GM18517 (cell line): Measurements from ENCODE around the gene CREBBP.

Experiments
- ATAC-seq: cut with Tn5 transposase; IDR thresholded peaks from one replicate; pipeline ENCODE4 v1.9.1; 2021; ENCODE audit warnings: mild to moderate bottlenecking, moderate library complexity; ENCODE audit not compliant: unreplicated experiment

The CREBBP gene

DNA sequence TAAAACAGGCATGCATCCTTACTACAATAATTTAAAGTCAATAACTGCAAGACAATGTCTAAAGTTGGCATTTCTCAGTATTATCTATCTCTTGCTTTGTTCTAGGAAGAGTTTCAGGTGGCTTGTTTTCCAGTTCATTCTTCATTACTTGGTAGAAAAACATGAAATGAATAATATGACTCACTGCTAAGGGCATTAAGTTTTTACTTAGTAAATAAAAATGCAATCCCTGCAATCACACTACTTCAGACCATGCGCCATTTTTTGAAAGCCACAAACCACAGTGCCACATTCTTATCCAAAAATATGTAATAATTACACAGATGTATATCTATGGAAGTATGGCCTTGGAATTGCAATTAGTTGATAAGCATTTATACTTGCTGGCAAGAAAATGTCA, 55.4 kb downstream of the CREBBP start:
- no peak for ATAC-seq

DNA sequence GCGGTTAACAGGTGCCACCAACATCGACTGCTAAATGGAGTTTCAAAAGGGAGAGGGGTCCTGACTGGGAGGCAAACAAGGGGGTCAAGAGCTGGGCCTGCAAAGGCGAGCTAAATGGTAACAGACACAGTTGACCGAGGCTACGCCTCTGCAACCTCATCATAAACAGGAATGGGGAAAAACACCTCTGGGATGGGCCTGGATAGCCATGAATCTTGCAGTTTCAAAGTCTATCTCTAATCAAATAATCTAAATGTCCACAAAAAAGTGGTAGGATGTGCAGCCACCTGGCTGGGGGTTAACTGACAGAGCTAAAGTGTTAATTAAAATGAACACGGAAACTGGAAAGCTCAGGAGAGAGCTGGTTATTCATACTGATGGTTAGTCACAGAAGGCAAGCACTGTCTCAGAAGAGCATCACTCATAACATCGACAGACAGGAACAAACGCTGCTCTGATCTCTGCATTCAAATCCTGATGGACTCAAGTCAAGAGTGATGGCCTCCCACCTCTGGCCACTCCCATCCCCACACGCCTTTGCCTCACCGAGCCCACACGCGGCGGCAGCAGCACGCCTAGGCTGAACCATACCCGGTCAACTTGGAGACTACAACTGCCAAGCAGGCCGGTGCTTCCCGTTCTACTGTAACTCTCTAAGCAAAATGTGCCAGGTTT, 56.3 kb downstream of the CREBBP start:
- ATAC-seq, result no peak

DNA sequence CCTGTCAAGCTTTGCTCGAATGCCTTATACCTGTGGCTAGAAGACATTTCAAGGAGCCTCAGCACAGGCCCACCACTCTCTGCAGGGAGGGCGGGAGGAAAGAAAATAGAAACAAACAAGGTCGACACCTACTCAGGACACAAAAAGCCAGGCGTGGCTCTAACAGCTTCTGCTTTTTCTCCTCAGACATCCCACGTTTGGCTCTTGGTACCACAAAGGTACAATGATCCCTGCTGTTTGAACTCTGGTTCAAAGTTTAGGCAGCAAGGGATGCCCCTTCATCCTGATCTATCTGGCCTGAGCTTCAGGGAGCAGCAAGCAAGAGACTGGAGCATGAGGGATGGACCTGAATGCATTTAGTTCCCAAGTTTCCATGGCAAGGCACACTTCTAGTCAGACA, 57.1 kb downstream of the CREBBP start:
- ATAC-seq, result no peak

DNA sequence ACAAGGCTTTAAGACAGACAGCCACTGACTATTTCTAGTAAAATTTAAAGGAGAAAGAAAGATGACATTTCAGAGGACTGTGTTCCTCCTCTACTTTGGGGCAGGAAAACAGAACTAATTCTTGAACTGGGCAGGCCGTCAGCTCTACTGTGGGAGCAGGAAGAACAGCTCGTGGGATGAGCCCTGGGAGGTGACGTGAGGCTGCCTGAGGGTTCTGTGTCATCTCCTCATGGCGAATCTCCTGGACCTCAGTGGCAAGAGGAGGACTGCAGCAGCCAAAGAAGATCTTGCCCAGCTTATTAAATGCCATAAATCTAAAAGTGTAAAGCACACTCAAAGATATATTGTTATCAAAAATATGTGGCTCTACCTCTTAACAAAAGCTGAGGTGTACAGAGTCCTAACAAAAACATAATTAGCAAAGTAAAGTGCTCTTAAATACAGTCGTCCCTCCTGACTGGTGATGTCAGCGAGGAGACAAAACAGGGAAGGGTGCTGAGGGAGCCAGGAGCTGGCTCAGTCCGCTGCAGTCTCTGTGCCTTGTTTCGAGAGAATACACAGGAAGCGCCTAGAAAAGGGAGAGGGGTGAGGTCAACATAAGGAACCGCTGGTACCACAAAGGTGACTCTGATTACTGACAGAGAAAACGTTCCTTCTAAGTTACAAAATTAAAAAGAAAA, 58.0 kb downstream of the CREBBP start:
- no peak for ATAC-seq

DNA sequence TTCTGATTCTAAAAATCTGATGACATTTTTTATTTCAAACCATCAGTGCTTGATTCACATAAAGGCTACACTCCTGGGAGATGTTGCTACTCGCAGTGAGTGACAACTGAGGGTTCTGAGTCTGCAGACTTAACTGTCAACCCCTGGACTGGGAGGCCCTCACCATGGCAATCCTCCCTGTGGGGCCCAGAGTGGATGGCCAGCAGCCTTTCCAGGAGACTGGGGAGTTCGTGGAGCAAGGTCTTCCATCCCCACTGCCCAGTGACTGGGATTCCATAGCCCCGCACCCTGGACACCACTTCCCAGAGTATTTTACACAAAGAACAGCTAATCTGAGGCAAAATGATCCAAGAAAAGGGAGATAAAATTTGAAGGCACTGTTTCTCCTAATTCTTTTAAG, 59.3 kb downstream of the CREBBP start:
- no peak for ATAC-seq

DNA sequence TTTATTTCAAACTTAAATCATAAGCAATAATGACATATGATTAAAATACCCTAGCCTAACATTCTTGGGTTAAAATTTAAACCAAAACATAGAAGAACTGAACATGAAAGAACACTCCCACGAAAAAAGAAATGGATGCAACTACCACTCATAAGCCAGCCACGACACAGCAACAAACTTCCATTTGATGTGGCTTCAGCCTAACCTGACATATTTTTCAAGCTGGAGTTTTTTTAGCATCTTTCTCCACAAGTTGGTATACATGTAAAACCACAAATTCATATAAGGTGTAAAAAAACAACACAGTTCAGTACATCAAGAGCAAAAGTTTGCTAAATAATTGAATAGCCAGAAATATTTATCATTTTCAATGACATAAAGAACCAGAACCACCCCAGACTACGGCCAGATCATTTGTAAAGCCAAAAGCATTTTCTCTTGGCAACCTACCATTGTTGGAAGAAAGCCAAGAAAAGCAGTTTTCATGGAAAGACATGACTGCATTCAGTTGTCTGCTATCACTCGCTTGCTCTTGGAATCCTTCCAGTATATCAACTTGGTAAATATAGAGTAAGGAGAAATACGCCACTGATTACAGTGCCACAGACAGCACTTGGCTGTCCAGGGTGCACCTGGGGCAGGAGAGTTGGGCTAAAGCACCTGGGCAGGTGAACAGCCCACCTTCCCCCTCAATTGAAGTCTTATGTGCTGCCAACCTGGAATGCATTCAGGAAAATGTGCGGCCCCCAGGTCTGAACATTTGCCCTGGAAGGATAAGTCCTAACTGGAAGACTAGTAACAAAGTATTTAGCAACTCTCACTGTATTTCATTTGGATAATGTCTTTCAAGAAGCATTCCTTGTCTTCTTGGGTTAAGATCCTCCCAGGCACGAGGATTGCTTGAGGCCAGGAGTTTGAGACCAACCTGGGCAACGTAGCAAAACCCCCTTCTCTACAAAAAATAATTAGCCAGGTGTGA, 60.5 kb downstream of the CREBBP start:
- ATAC-seq, result no peak

DNA sequence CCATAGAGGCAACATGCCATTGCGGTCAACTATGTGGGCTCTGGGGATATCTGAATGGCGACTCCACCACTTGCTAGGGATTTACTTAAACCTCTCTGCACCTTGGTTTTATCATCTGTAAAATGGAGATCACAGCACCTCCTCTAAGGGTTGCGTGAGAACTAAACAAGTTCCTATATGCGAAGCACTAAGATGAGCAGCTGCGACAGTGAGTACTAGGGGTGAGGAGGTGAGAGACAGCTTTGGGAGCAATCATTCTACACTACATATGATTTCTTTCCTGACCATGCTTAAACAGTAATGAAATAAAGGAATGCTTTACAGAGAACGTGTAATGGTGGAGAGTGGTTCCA, 61.4 kb downstream of the CREBBP start:
- no peak for ATAC-seq

DNA sequence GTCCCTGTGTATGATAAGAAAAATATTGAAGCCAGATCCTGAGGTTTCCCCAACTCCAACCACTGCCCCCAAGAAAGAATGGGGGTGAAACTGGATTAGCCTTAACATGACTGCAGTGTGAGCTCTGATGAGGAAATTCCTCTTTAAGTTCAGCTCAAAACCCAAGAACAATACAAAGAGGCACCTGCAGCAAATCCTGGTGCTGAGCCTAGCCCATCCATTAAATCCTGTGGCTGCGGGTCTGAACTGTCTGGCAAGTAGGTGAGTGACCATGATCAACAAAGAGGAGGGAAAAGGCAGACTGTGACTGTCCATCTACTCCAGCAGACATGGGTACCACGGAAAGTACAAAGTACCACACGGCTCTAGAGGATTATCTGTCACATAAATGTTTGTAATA, 64.2 kb downstream of the CREBBP start:
- no peak for ATAC-seq

DNA sequence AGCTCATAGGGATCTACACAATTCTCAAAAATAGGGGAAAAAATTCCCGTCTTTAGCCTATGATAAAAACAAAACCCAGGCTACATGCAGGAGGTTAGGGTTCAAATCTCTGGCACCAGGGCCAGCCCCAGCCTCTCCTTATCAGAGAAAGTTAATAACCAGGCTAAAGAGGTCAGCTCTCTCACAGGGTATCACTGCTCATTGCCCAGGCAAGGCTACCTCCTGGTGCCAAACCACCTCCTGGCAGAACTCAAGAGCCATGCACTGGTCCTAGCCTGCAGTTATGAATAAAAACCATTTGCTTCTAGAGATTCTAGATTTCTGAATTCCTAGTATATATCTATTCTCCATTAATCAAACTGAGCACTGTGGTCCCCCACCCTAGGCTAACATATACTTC, 65.8 kb downstream of the CREBBP start:
- ATAC-seq, result no peak

DNA sequence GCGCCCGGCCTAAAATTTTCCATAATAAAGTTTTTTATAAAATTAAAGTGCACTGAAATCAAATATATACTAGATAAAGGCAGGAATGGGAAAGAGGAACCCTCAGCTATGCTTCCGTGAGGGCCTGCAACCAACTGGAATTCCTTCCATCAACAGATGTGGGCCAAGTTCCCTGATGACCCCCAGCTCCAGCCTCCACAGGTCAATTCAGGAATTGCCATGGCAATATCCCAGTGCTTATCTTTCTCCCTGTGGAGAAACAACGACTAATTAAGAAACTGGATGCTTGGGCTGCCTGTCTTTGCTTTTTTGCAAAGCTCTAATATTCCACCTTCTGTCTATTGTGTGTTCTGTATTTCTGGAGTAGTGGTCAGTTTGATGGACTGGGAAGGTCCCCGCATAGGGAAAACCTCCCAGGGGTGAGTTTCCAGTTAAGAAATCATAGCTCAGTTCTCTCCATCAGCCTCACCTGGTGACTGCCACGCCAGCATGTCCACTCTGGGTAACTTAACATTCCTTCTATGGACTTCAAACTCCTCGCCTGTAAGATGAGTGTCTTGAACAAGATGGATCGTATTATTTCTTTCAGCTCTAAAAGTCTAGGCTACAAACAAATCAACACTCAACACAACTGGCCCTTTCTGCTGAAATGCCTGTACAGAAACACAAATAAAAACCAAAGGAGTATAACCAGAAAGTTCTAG, 67.9 kb downstream of the CREBBP start:
- no peak for ATAC-seq

DNA sequence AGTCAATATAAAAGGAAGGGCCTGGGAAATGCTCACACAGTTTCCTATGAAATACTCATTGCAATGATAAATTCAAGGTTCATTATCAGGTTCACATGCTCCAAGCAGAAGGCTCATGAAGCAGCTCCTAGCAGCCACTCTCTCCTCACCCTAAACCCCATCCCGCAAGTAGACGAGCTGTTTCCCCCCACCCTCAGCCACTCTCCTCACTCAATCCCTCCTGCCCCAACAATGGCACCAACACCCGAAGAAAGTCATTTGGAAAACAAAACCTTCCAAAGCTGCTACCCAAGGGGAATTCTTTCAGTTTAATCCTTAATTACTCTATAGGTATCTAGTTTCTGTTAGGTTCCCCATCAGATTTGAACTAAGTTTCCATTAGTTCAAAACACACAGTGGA, 69.7 kb downstream of the CREBBP start:
- no peak for ATAC-seq

DNA sequence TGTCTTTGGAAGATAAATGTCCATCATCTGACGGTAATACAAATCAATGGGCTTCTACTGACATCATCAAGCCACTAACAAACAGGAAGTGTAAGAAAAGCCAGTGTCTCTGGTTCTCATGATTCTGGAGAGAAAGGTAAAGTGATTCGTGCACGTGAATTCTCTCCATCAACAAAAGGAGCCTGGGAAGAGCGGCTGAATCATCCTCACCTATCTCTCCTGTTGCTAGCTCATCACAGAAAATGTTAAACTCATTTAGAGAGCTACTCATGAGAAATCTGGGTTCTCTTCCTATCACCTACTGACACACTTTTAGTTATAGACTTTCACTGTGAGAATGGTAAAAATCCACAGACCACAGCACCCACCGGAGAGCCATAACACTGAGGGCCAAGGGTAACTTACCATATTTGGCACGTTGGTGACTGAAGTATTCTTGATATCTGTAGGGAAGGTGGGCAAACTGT, 70.3 kb downstream of the CREBBP start:
- ATAC-seq, result no peak

DNA sequence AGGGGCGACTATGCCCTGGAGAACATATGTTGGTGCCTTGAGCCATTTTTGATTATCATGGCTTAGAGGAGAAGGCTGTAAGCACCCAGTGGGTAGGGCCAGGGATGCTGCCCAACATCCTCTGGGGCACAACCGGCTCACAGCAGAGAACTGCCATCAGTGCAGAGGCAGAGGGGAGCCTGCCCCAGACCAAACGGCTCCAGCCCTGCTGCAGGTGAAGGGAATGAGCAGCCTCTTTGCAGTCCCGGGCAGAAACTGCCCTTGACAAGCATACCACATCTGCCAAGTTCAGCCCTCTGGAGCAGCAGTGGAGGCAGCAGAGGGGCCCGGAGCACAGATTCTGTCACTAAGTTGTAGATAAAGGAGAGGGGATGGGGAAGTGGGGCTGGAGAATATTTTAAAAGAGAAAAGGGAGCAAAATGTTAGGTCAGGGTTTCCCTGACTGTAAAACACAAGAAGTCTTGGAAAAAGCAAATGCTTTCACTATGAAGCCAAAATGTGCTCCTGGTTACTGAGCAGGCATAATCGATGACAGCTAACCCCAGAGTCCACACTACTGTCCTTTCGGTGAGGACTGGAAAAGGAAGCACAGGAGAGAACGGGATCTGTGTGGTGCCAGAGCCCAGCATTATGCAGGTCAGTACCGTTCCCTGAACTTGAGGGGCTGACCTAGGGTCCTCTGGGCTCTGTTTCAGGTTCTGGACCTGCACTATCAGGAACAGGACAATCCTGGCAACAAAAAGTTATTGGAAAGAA, 72.0 kb downstream of the CREBBP start:
- ATAC-seq, result no peak

DNA sequence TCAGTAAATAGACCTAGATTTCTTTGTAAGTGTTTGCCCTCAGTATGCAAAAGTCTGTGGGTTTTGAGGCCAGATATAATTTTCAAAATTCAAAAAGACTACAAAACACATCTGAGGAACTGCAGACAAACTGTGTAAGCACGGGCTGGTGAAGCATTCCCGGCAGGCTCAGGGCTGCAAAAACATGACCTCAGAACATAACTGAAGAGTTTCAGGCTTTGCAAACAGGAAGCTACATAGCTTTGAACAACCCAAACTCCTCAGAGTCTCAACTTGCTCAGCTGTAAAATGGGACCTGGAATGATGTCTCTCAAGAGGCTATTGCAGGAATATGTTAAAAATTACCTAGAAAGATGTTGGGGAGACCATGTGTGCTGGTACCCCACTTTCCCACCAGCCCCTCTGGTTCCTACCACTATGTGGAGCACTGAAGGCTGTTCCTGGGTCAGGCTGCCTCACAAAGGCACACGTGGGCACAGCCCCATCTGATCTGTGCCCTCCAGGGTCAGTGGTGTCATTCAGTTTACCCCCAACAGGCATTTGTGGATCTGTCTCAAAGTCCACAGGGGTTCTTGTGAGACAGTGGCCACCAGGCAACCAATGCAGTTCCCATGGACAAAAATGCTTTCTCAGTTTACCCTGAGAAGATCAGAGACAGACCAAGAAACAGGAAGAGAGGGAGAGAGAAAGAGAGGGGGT, 72.9 kb downstream of the CREBBP start:
- no peak for ATAC-seq

DNA sequence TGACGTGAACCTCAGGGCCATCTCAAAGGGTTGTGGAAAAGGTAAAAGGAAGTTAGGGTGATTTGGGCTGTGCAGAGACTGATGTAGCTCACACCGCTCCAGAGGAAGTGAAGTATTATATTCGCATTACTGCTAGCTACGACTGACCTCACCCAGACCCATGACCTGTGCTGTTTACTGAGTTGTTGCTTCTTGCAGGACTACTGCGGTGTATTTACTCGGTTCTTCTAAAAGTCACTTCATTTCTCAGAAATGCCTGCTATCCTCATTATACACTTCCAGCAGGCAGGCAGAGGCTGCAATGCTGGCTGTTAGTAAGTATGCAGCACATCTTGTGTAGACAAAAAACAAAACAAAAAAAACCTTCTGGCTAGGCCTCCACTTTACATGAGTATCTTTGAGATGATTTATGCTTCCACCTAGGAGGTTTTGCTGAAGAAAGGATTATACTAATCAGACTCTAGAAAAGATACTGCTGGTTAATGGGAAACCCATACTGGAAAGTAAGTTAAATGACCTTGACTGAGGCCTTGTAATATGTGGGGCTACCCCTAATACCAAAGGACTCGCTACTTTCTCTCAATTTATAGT, 76.0 kb downstream of the CREBBP start:
- ATAC-seq, result no peak

DNA sequence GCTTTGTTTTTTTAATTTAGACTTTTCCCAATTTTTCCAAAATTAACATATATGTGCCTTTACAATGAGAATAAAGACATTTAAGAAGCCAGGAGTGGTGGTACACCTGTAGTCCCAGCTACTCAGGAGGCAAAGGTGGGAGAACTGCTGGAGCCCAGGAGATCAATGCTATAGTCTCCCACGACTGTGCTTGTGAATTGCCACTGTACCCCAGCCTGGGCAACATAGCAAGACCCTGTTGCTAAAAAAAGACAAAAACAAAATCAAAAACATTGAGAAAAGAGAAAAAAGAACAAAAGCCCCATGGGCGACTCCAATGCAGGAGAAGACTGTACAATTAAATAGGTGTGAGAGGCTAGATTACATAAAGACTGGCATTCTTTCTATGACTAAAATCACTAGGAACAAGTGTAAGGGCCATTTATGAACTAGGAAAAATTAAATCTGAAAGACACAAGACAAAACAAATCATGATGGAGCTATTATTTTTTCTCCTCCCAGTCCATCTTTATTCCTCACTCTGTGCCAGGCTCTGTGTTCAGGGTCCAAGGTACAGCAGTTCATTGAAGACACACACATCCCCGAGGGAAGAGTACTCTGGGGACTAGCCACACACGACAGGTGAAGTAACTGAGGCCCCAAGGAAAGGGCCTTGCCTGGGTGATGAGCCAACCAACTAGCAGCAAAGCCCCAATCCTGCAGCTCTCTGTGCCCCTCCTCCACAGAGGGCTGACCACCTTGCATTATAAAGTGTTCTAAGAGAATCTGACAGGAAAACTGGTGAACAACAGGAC, 79.8 kb downstream of the CREBBP start:
- no peak for ATAC-seq

DNA sequence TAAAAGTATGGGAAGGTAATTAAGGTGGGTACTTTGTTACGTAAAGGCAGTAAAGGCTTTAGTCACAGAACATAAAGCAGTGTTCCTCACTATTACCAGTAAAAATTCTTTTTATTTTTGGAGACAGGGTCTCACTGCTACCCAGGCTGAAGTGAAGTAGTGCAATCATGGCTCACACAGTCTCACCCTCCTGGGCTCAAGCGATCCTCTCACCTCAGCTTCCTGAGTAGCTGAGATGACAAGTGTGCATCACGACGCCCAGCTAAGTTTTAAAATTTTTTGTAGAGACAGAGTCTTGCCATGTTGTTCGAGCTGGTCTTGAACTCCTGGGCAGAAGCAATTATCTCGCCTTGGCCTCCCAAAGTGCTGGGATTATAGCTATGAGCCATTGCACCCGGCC, 80.5 kb downstream of the CREBBP start:
- no peak for ATAC-seq

DNA sequence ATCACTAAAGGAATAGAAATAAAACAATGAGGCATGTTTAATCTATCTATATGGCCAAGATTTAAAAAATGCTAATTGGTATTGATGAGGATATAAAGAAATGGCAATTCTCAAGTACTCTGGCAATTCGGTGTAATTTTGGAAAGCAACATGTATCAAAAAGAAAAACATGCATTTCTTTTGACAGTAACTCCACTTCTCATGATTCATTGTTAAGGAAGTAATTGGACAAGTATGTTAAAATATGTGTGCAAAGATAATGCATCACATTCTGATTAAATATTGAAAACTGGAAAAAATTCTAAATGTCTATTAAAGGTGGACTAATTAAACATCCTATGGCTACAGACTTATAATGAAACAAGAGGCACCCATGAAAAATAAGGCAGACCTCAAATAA, 81.2 kb downstream of the CREBBP start:
- ATAC-seq, result no peak

DNA sequence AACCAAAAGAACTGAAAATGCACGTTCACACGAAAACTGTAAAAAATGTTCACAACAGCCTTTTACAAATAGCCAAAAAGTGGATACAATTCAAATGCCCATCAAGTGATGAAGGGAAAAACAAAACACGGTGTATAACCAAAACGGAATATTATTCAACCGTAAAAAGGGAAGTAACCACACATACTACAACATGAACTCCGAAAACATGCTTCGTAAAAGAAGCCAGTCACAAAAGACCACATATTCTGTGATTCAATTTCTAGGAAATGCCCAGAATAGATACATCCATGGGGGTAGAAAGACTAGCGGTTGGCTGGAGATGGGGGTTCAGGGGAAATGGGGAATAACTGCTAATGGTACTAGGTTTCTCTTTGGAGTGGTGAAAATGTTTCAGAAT, 81.7 kb downstream of the CREBBP start:
- no peak for ATAC-seq
